Left forelimb (tissue), 1 donor: ENCODE data around the gene GALNT7.
A peak's percentile ranks its signal among the peaks of the same experiment; 100 is the strongest.

Experiments
- DNase-seq: peaks from one replicate; pipeline ENCODE4 v3.0.0-alpha.2; 2018; ENCODE audit warnings: low spot score

GALNT7 gene

DNA sequence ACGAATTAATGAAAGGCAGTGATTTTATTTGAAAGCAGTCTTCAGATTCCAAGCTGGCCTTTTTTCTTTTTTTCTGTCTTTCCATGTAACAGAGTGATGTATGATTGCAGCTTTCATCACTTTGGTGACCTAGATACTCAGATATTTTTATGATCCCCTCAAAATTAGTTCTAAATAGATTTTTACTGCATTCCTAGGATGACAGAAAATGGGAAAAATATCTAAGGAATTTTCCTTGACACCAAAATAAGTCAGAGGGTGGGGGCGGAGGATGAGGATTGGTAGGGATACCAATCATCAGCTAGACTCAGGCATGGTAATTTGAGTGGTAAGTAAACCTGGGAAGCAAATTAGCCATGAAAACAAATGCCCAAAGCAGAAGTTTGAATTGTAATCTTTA is 177.5 kb downstream of the GALNT7 start:
- DNase-seq: no peak

GRCh38 chr4:173347467-173347866 is 178.9 kb downstream of the GALNT7 start:
- DNase-seq: no peak

GRCh38 chr4:173357939-173358338 is 189.3 kb downstream of the GALNT7 start:
- no peak for DNase-seq

GRCh38 chr4:173360587-173361221 is 192.1 kb downstream of the GALNT7 start:
- DNase-seq: no peak

GRCh38 chr4:173362666-173363065 is 194.1 kb downstream of the GALNT7 start:
- DNase-seq: no peak

- no peak for DNase-seq
Measured at GRCh38 chr4:173365359-173365996, 196.9 kb downstream of the GALNT7 start.

- no peak for DNase-seq
Measured at GRCh38 chr4:173367285-173367684, 198.7 kb downstream of the GALNT7 start.

- DNase-seq: no peak
Measured at GRCh38 chr4:173367946-173368345, 199.3 kb downstream of the GALNT7 start.

DNA sequence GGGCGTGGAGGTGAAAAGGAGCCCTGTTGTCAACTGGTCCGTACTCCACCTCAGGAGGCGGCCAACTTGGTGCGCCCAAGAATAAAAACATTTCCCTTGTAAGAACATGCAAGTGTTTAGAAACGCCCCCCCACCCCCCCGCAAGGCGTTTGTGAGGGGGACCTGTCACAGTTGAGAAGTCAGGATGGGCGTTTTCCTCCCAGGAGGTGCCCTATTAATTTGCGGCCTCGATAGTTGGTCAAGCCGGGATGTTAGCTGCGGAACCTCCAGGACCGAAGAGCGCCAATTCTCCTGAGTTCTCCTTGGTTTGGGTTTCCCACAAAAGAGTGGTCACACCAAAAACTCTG is 201.5 kb downstream of the GALNT7 start:
- DNase-seq: no peak

- DNase-seq: peak; percentile 100
Measured at GRCh38 chr4:173370477-173371291, 202.1 kb downstream of the GALNT7 start, which contains the start of gene SAP30. Gene SAP30, plus strand, starts transcription at chr4:173370954. Its CDS starts 229 bp downstream, at chr4:173371183.

DNA sequence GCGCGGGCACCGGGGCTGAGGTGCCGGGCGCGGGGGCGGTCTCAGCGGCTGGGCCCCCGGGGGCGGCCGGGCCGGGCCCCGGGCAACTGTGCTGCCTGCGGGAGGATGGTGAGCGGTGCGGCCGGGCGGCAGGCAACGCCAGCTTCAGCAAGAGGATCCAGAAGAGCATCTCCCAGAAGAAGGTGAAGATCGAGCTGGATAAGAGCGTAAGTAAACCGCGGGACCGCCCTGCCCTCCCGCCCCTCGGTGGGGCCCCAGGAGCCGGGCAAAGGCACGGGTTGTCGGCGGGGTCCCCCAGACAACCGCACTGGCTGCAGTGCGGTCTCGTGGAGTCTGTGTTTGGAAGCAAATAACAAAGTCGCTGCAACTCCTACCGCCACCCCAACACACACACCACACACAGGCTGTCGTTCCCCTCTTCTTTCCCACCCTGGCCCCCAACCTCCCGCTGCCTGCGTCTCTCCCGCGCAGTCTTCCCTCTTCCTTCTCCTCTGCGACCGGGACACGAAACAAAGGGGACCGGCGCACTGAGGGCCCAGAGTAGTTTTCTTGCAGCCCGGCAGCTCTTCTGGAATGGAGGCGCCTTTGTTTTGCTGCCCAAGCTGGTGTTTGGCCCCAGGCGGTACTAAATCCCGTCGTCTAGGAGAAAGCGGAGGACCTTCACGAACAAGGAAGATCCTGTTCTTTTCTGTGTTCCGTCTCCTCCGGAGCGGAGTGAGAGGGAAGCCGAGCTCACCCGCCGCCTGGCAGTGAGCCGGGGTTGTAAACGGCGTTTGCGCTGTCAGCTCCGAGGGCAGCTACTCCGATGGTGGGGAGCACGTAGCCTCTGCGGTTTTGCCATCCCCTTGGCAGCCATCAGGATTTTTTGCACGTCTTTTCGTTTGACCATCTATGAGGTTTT is 202.9 kb downstream of the GALNT7 start:
- DNase-seq: peak; percentile 87
